B cell (primary cell): ENCODE measurements around the gene TBX10. TPM values are rescaled to one million over a fixed set of nuclear protein-coding genes. Genes with fewer than 3 reads are reported as not detected.

Experiments used
- ATAC-seq: fragments of 200-7000 bp; cut with Tn5 transposase; one replicate; pipeline ENCODE4 v1.10.0; 2021; ENCODE audit warnings: low read depth, mild to moderate bottlenecking, moderate number of reproducible peaks, moderate library complexity
- CTCF ChIA-PET: fragments of 350-600 bp; sonication (Branson Sonifier 250); formaldehyde crosslinking; loops from one replicate; lab custom pipeline; 2021; ENCODE audit warnings: antibody characterized with exemption, inconsistent platforms; lab: Charles Lee
- POLR2A ChIA-PET: fragments of 350-600 bp; sonication (Branson Sonifier 250); formaldehyde crosslinking; loops from one replicate; lab custom pipeline; 2021; ENCODE audit warnings: antibody characterized with exemption; lab: Charles Lee
- DNase-seq: peaks from one replicate; pipeline ENCODE4 v3.0.0; 2013
- H2AFZ ChIP-seq: 2 replicates; pipeline ENCODE4 v1.6.1; 2012; ENCODE audit warnings: mild to moderate bottlenecking, low read depth, low read length; ENCODE audit not compliant: insufficient read depth, poor library complexity, severe bottlenecking
- H3K27ac ChIP-seq, 2 donors: 1 replicate in 1 of 2; 2 replicates in 1 of 2; pipeline ENCODE4 v1.5.1; 2012 to 2013; ENCODE audit warnings: low read length in 2 of 2, mild to moderate bottlenecking in 2 of 2, moderate library complexity in 1 of 2
- H3K27me3 ChIP-seq, 4 experiments: fragments of 200-600 bp in 1 of 4; sonication (generic) in 1 of 4; replicated peaks in 1 of 4; 1 replicate in 2 of 4; 2 replicates in 2 of 4; pipeline versions ENCODE4 v1.6.1 to v1.7.0; 2013 to 2016; ENCODE audit warnings: low read length in 3 of 4, mild to moderate bottlenecking in 2 of 4, mixed read lengths in 1 of 4, moderate library complexity in 1 of 4; ENCODE audit not compliant: insufficient read depth in 4 of 4, control insufficient read depth in 3 of 4; ENCODE audit errors: control extremely low read depth in 1 of 4
- H3K36me3 ChIP-seq, 2 experiments: replicated peaks in 1 of 2; 1 replicate in 1 of 2; 2 replicates in 1 of 2; pipeline versions ENCODE4 v1.6.1 to v1.7.1; 2013; ENCODE audit warnings: low read length in 1 of 2; ENCODE audit not compliant: insufficient read depth in 2 of 2, control insufficient read depth in 1 of 2; ENCODE audit errors: control extremely low read depth in 1 of 2, extremely low read depth in 1 of 2
- H3K4me1 ChIP-seq, 2 donors: fragments of 200-600 bp in 1 of 2; sonication (generic) in 1 of 2; 1 replicate in 1 of 2; 2 replicates in 1 of 2; pipeline versions ENCODE4 v1.5.1 to v1.6.1; 2013 to 2017; ENCODE audit warnings: low read length in 2 of 2; ENCODE audit not compliant: control insufficient read depth in 2 of 2, insufficient read depth in 2 of 2
- H3K4me2 ChIP-seq: replicated peaks from 2 replicates; pipeline ENCODE3; 2012; ENCODE audit warnings: mild to moderate bottlenecking, low read depth, low read length; ENCODE audit not compliant: poor library complexity, severe bottlenecking
- H3K4me3 ChIP-seq, 5 experiments: fragments of 200-600 bp in 1 of 5; sonication (generic) in 1 of 5; 1 replicate in 3 of 5; 2 replicates in 2 of 5; pipeline versions ENCODE4 v1.5.1 to v1.7.0; 2011 to 2016; ENCODE audit warnings: low read length in 4 of 5, mild to moderate bottlenecking in 4 of 5, low read depth in 2 of 5, control low read depth in 1 of 5, moderate library complexity in 1 of 5; ENCODE audit not compliant: insufficient read depth in 1 of 5; ENCODE audit errors: control extremely low read depth in 1 of 5, extremely low read depth in 1 of 5
- H3K79me2 ChIP-seq: fragments of 200-600 bp; sonication (generic); one replicate; pipeline ENCODE4 v1.6.0; 2016; ENCODE audit warnings: low read length; ENCODE audit not compliant: control insufficient read depth, insufficient read depth
- H3K9ac ChIP-seq: fragments of 200-600 bp; sonication (generic); 2 replicates; pipeline ENCODE4 v1.6.1; 2017; ENCODE audit warnings: mild to moderate bottlenecking, low read length, moderate library complexity
- H3K9me3 ChIP-seq, 3 donors: one replicate each; pipeline versions ENCODE4 v1.6.1 to v1.7.1; 2013; ENCODE audit warnings: low read length in 2 of 3; ENCODE audit not compliant: control insufficient read depth in 2 of 3, insufficient read depth in 1 of 3; ENCODE audit errors: control extremely low read depth in 1 of 3
- H4K20me1 ChIP-seq: 2 replicates; pipeline ENCODE4 v1.6.0; 2012; ENCODE audit warnings: mild to moderate bottlenecking, low read length; ENCODE audit not compliant: insufficient read depth, control insufficient read depth, poor library complexity, severe bottlenecking
- H3K27ac Mint-ChIP-seq: one replicate; pipeline ENCODE4 v1.8.0; 2021; ENCODE audit warnings: mixed read lengths
- H3K27me3 Mint-ChIP-seq: one replicate; pipeline ENCODE4 v1.8.0; 2021; ENCODE audit warnings: mixed read lengths
- H3K4me1 Mint-ChIP-seq: one replicate; pipeline ENCODE4 v1.8.0; 2021; ENCODE audit warnings: mixed read lengths
- H3K4me3 Mint-ChIP-seq: one replicate; pipeline ENCODE4 v1.8.0; 2021; ENCODE audit warnings: mixed read lengths
- H3K9me3 Mint-ChIP-seq: one replicate; pipeline ENCODE4 v1.8.0; 2022; ENCODE audit warnings: mixed read lengths; ENCODE audit not compliant: insufficient read depth
- CTCF ChIP-seq: fragments of 200-600 bp; IDR thresholded peaks from one replicate; pipeline ENCODE4 v1.8.0; 2022; ENCODE audit warnings: antibody characterized with exemption, mild to moderate bottlenecking
- EZH2 ChIP-seq: IDR thresholded peaks from 2 replicates; pipeline ENCODE4 v1.6.1; 2012; ENCODE audit warnings: borderline replicate concordance, low read depth, mild to moderate bottlenecking, moderate library complexity, low read length; ENCODE audit not compliant: insufficient read depth, poor library complexity, severe bottlenecking
- WGBS: methylation state at CpG from one replicate; pipeline ENCODE4 v1.1.5; 2013; ENCODE audit warnings: missing lambda C conversion rate; ENCODE audit not compliant: insufficient coverage; 5-methylcytosine and 5-hydroxymethylcytosine counted together
- intact Hi-C: fragments of 100-400 bp; cut with micrococcal nuclease; formaldehyde crosslinking; loops from one replicate; pipeline ENCODE4 v1.10.0; 2022
- polyA plus RNA-seq: library from polyadenylated mRNA; depleted of rRNA; stranded (reverse); fragments of >200 nt; gene quantifications from 2 replicates; pipeline ENCODE4 v1.2.3, GENCODE V29; 2012
- total RNA-seq, 2 donors: library from RNA; stranded (reverse); fragments of 120-200 nt in 1 of 2; gene quantifications; 1 replicate in 1 of 2; 2 replicates in 1 of 2; pipeline versions ENCODE4 v1.2.3 to v1.2.4, GENCODE V29; 2013 to 2022

The TBX10 gene
- total and polyA plus RNA-seq, 2 donors (not counting 1 experiment from before 2014, with no cell fraction given) = not detected

GRCh38 chr11:67613313-67613959, 26.1 kb downstream of the TBX10 start:
- ATAC-seq (no peak), DNase-seq (no peak)
- H2AFZ ChIP-seq = peak overlapping the region; percentile 79
- peaks cover 0 to 40% of the 10 kb centered on the region in 2 experiments for H3K36me3 ChIP-seq
- peaks cover 32 to 38% of the 10 kb centered on the region in 2 donors for H3K4me1 ChIP-seq
- H3K9me3 ChIP-seq = no peaks in the 10 kb centered on the region
- H3K27me3 Mint-ChIP-seq = no peaks in the 10 kb centered on the region
- no peak for TF ChIP-seq CTCF
- no peak for TF ChIP-seq EZH2
- H3K4me3 ChIP-seq = peak overlapping the region in 2 of 5 experiments; percentile 5 to 31
- H3K9me3 Mint-ChIP-seq = no peaks in the 10 kb centered on the region
- H3K4me3 Mint-ChIP-seq = peak overlapping the region; percentile 83
- peak overlapping the region; percentile 41 for H3K9ac ChIP-seq
- peak overlapping the region; percentile 79 for H3K4me2 ChIP-seq
- CTCF ChIA-PET = interaction anchor here (0.6 to 8.0 kb wide), 13 partner anchors 15 to 445 kb away, joined by 3 to 85 read pairs (median 5); partner anchors contain the start of genes GSTP1 and NUDT8
- peaks cover 9% of the 10 kb centered on the region for H3K79me2 ChIP-seq
- peak overlapping the region; percentile 97 to 98 for H3K27ac ChIP-seq
- H4K20me1 ChIP-seq = no peaks in the 10 kb centered on the region
- H3K4me1 Mint-ChIP-seq = peaks cover 45% of the 10 kb centered on the region
- WGBS = 77% methylated on average over 16 of the region's 17 CpGs
- POLR2A ChIA-PET = interaction anchor here (0.6 to 3.8 kb wide), 9 partner anchors 16 to 259 kb away, joined by 3 to 31 read pairs (median 3); partner anchors contain the start of genes GSTP1 and NUDT8
- peak overlapping the region; percentile 99 for H3K27ac Mint-ChIP-seq
- no peaks in the 10 kb centered on the region for H3K27me3 ChIP-seq
- intact Hi-C loops = loop anchor here (5.0 kb wide), 1 partner anchor 34 kb away; no protein-coding TSS in a partner anchor

- Mint-ChIP-seq H3K4me1 (peaks cover 48% of the 10 kb centered on the region), H3K4me3 (no peak overlapping the region), H3K27me3 (no peaks in the 10 kb centered on the region), H3K9me3 (no peaks in the 10 kb centered on the region), H3K27ac (peak overlapping the region; percentile 99)
- H3K79me2 ChIP-seq = peaks cover 16% of the 10 kb centered on the region
- no peak for ATAC-seq
- no peaks in the 10 kb centered on the region for H3K9me3 ChIP-seq
- H3K4me1 ChIP-seq = peaks cover 34 to 40% of the 10 kb centered on the region in 2 donors
- 97% methylated on average over 13 of the region's 13 CpGs for WGBS
- peak overlapping the region; percentile 79 for H3K4me2 ChIP-seq
- H4K20me1 ChIP-seq = no peaks in the 10 kb centered on the region
- no peak overlapping the region for H2AFZ ChIP-seq
- DNase-seq = peak; percentile 33
- intact Hi-C loops = loop anchor here (5.0 kb wide), 1 partner anchor 35 kb away; no protein-coding TSS in a partner anchor
- H3K27ac ChIP-seq = peak overlapping the region in 1 of 2 donors; percentile 98
- no peaks in the 10 kb centered on the region for H3K27me3 ChIP-seq
- POLR2A ChIA-PET = interaction anchor here (0.6 to 3.8 kb wide), 3 partner anchors 17 to 258 kb away, joined by 3 to 31 read pairs (median 6); partner anchors contain the start of genes GSTP1 and NUDT8
- H3K36me3 ChIP-seq = peaks cover 0 to 45% of the 10 kb centered on the region in 2 experiments
- H3K4me3 ChIP-seq = no peak overlapping the region
- CTCF ChIA-PET = interaction anchor here (1.3 to 8.0 kb wide), 2 partner anchors 16 to 34 kb away, joined by 4 to 85 read pairs; partner anchors contain the start of gene NUDT8
- H3K9ac ChIP-seq = no peak overlapping the region
- TF ChIP-seq EZH2 = no peak
- TF ChIP-seq CTCF = no peak
These were observed 26.8 kb downstream of the TBX10 start for GRCh38 chr11:67612751-67613150.
